OCI-LY1 (cell line): ENCODE measurements around the gene ZNF195.

Experiments
- EZH2 ChIP-seq: fragments of 200-600 bp; sonication (generic), shearing (Covaris generic); IDR thresholded peaks from 2 replicates; pipeline ENCODE4 v1.8.0; 2017; ENCODE audit warnings: borderline replicate concordance, mixed run types, mild to moderate bottlenecking, antibody characterized with exemption, low read length, moderate library complexity, mixed read lengths
- TF ChIP-seq, protein P1 (sequence below): fragments of 200-600 bp; sonication (generic), shearing (Covaris generic); IDR thresholded peaks from 2 replicates; pipeline ENCODE4 v1.5.1; 2017; ENCODE audit warnings: mild to moderate bottlenecking, antibody characterized with exemption, low read length, moderate library complexity, mixed read lengths

DNA sequence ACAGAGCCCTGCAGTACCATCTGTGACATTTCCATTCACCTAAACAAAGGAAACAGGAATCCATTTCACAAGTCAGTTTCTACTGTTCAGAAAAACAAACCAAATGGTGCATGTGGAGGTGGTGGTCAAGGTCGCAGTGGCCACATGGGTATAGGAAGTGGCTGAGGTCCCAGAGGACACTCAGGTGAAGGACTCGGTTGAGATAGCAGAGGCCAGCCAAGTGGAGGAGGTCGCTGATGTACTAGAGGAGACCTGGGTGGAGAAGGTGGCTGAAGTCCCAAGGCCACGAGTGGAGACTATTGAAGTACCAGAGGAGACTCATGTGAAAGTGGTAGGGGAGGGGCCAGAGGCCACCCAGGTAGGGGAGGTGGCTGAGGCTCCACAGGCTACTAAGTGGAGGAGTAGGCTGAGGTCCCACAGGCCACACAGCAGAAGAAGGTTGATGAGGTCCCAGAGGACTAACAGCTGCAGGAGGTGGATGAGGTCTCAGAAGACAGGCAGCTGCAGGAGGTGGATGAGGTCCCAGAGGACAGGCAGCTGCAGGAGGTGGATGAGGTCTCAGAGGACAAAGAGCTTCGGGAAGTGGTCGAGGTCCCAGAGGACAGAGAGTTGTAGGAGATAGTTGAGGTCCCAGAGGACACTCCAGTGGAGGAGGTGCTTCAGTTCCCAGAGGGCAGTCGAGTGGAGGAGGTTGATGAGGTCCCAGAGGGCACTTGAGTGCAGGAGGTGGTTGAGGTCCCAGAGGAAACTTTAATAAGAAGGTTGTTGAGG is 40.2 kb downstream of the ZNF195 start:
- TF ChIP-seq, protein P1, sequence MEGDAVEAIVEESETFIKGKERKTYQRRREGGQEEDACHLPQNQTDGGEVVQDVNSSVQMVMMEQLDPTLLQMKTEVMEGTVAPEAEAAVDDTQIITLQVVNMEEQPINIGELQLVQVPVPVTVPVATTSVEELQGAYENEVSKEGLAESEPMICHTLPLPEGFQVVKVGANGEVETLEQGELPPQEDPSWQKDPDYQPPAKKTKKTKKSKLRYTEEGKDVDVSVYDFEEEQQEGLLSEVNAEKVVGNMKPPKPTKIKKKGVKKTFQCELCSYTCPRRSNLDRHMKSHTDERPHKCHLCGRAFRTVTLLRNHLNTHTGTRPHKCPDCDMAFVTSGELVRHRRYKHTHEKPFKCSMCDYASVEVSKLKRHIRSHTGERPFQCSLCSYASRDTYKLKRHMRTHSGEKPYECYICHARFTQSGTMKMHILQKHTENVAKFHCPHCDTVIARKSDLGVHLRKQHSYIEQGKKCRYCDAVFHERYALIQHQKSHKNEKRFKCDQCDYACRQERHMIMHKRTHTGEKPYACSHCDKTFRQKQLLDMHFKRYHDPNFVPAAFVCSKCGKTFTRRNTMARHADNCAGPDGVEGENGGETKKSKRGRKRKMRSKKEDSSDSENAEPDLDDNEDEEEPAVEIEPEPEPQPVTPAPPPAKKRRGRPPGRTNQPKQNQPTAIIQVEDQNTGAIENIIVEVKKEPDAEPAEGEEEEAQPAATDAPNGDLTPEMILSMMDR = no peak
- no peak for TF ChIP-seq EZH2
